Measurements from ENCODE around the gene CDK5R1.

Gene CDK5R1

GRCh38 chr17:32516940-32517701, 30.3 kb downstream of the CDK5R1 start:
- Histone ChIP-seq H4K20me1 (ENCODE audit: insufficient read depth, low read length) (no peaks in the 10 kb centered on the region), H3K4me2 (ENCODE audit: low read depth, low read length) (no peak overlapping the region), H3K27me3 (replicated peaks; ENCODE audit: insufficient read depth, low read length) (no peaks in the 10 kb centered on the region), H3K36me3 (replicated peaks; ENCODE audit: insufficient read depth, low read length) (no peaks in the 10 kb centered on the region), H3K4me1 (ENCODE audit: low read length) (no peaks in the 10 kb centered on the region), H3K9ac (ENCODE audit: low read length) (no peak overlapping the region), H3K4me3 (ENCODE audit: low read length) (no peak overlapping the region), H3F3A (ENCODE audit: insufficient read depth, low read length) (no peaks in the 10 kb centered on the region), H3K27ac (ENCODE audit: low read length) (no peak overlapping the region), H3K9me3 (replicated peaks; ENCODE audit: insufficient read depth, low read length) (no peaks in the 10 kb centered on the region), H3K79me2 (ENCODE audit: low read length) (no peaks in the 10 kb centered on the region), H2AFZ (ENCODE audit: low read length) (no peak overlapping the region), H3K9me2 (replicated peaks; ENCODE audit: insufficient read depth, low read length) (no peaks in the 10 kb centered on the region)
- DNase-seq = no peak
- TF ChIP-seq EZH2phosphoT487 (IDR thresholded peaks at IDR 0.05; ENCODE audit: low read length) = no peak
- no peak for TF ChIP-seq CTCF (IDR thresholded peaks at IDR 0.05; ENCODE audit: low read length)
- no peak for TF ChIP-seq EZH2 (optimal IDR thresholded peaks at IDR 0.05; ENCODE audit: low read depth, low read length)

- H2AFZ ChIP-seq (ENCODE audit: low read length) = no peak overlapping the region
These were observed 31.2 kb downstream of the CDK5R1 start for GRCh38 chr17:32517982-32518381.

GRCh38 chr17:32518646-32519227, 31.9 kb downstream of the CDK5R1 start:
- no peak for DNase-seq
- Histone ChIP-seq H3K4me1 (ENCODE audit: low read length) (peaks cover 12% of the 10 kb centered on the region), H3K4me3 (ENCODE audit: low read length) (no peak overlapping the region), H3K27me3 (replicated peaks; ENCODE audit: insufficient read depth, low read length) (no peaks in the 10 kb centered on the region), H3K9me3 (replicated peaks; ENCODE audit: insufficient read depth, low read length) (no peaks in the 10 kb centered on the region), H3K27ac (ENCODE audit: low read length) (no peak overlapping the region), H3K9me2 (replicated peaks; ENCODE audit: insufficient read depth, low read length) (no peaks in the 10 kb centered on the region), H3K36me3 (replicated peaks; ENCODE audit: insufficient read depth, low read length) (no peaks in the 10 kb centered on the region), H3K4me2 (ENCODE audit: low read depth, low read length) (no peak overlapping the region), H3K9ac (ENCODE audit: low read length) (no peak overlapping the region), H2AFZ (ENCODE audit: low read length) (no peak overlapping the region), H3F3A (ENCODE audit: insufficient read depth, low read length) (peaks cover 8% of the 10 kb centered on the region), H4K20me1 (ENCODE audit: insufficient read depth, low read length) (peaks cover 3% of the 10 kb centered on the region; the same call in 1 of the 2 replicates), H3K79me2 (ENCODE audit: low read length) (peaks cover 3% of the 10 kb centered on the region; the same call in 1 of the 2 replicates)
- no peak for TF ChIP-seq EZH2phosphoT487 (IDR thresholded peaks at IDR 0.05; ENCODE audit: low read length)
- no peak for TF ChIP-seq CTCF (IDR thresholded peaks at IDR 0.05; ENCODE audit: low read length)

More at GRCh38 chr17:32517982-32518381, 31.2 kb downstream of the CDK5R1 start:
- Histone ChIP-seq H3K9ac (ENCODE audit: low read length) (no peak overlapping the region), H3K36me3 (replicated peaks; ENCODE audit: insufficient read depth, low read length) (no peaks in the 10 kb centered on the region), H3F3A (ENCODE audit: insufficient read depth, low read length) (peaks cover 1% of the 10 kb centered on the region; the same call in 1 of the 2 replicates), H3K9me2 (replicated peaks; ENCODE audit: insufficient read depth, low read length) (no peaks in the 10 kb centered on the region), H3K79me2 (ENCODE audit: low read length) (peaks cover 3% of the 10 kb centered on the region; the same call in 1 of the 2 replicates), H3K4me1 (ENCODE audit: low read length) (peaks cover 6% of the 10 kb centered on the region), H3K27me3 (replicated peaks; ENCODE audit: insufficient read depth, low read length) (no peaks in the 10 kb centered on the region), H3K4me3 (ENCODE audit: low read length) (no peak overlapping the region), H4K20me1 (ENCODE audit: insufficient read depth, low read length) (0 out of 2 replicates have a peak, but pooled peaks cover 2% of the 10 kb centered on the region), H3K9me3 (replicated peaks; ENCODE audit: insufficient read depth, low read length) (no peaks in the 10 kb centered on the region), H3K4me2 (ENCODE audit: low read depth, low read length) (no peak overlapping the region), H3K27ac (ENCODE audit: low read length) (no peak overlapping the region)
- TF ChIP-seq EZH2 (optimal IDR thresholded peaks at IDR 0.05; ENCODE audit: low read depth, low read length) = no peak
- TF ChIP-seq EZH2phosphoT487 (IDR thresholded peaks at IDR 0.05; ENCODE audit: low read length) = no peak
- no peak for TF ChIP-seq CTCF (IDR thresholded peaks at IDR 0.05; ENCODE audit: low read length)
- no peak for DNase-seq
